ENCODE measurements around the gene GRHL1.

DNA sequence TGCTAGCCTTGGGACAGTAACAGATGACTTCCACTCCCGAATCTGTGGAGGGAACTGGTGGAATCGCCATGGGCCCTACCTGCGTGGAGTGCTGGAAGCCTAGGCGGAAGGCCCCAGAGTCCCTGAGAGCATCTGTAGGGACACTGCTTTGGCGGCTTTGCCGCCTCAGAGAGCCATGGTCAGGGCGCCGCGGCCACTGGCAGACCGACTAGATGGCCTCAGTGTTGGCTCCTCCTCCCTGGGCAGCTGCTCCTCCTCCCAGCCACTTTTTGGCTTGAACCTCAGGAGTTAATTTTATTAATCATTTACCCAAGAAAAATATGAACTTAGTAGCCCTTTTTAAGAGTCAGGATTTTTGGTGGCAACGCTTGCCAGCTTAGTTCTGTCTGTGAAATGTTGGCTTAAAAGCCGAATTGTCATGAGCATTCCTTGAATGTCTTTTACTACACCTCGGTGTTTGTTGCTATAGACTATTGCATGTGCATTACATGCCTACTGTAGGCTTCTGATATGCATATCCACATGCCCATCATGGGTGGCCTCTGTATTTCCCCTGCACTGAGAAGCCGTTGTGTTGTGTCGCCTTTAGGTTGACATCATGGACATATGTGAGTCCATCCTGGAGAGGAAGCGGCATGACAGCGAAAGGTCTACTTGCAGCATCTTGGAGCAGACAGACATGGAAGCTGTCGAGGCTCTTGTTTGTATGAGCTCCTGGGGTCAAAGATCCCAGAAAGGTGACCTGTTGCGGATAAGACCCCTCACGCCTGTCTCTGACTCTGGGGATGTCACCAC, 94.3 kb downstream of the GRHL1 start:
- TF ChIP-seq, protein P1, sequence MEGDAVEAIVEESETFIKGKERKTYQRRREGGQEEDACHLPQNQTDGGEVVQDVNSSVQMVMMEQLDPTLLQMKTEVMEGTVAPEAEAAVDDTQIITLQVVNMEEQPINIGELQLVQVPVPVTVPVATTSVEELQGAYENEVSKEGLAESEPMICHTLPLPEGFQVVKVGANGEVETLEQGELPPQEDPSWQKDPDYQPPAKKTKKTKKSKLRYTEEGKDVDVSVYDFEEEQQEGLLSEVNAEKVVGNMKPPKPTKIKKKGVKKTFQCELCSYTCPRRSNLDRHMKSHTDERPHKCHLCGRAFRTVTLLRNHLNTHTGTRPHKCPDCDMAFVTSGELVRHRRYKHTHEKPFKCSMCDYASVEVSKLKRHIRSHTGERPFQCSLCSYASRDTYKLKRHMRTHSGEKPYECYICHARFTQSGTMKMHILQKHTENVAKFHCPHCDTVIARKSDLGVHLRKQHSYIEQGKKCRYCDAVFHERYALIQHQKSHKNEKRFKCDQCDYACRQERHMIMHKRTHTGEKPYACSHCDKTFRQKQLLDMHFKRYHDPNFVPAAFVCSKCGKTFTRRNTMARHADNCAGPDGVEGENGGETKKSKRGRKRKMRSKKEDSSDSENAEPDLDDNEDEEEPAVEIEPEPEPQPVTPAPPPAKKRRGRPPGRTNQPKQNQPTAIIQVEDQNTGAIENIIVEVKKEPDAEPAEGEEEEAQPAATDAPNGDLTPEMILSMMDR (IDR thresholded peaks at IDR 0.05): no peak
- TF ChIP-seq POLR2A (IDR thresholded peaks at IDR 0.05): peak in 1 of 2 donors; percentile 48
